HPDE6-E6E7 (cell line): ENCODE results near the gene TMEM259.

Source experiments
- DNase-seq: peaks from one replicate; pipeline ENCODE4 v3.0.0; 2011; ENCODE audit warnings: missing footprints; ENCODE audit errors: extremely low spot score

Gene TMEM259

GRCh38 chr19:1020868-1021425 is at the start of gene TMEM259:
Gene TMEM259 (minus strand): TSS chr19:1021123. CDS start chr19:1020996, 127 bp downstream.
- DNase-seq = peak; percentile 88

GRCh38 chr19:1070576-1070930 is 49.6 kb upstream of the TMEM259 start:
- no peak for DNase-seq

GRCh38 chr19:1069009-1069779 is 48.3 kb upstream of the TMEM259 start:
- no peak for DNase-seq

- no peak for DNase-seq
Measured at GRCh38 chr19:1068009-1069001, 47.4 kb upstream of the TMEM259 start.

- no peak for DNase-seq
Measured at GRCh38 chr19:1067341-1067957, 46.5 kb upstream of the TMEM259 start.

- no peak for DNase-seq
Measured at GRCh38 chr19:1066748-1067340, 45.9 kb upstream of the TMEM259 start, which contains the start of gene ARHGAP45. Gene ARHGAP45 (plus strand): TSS chr19:1067167. CDS start chr19:1067406, 239 bp downstream.

GRCh38 chr19:1066251-1066747 is 45.4 kb upstream of the TMEM259 start:
- DNase-seq = no peak

GRCh38 chr19:1065606-1066109 is 44.7 kb upstream of the TMEM259 start:
- no peak for DNase-seq

GRCh38 chr19:1064661-1065605 is 44.0 kb upstream of the TMEM259 start:
- DNase-seq = peak; percentile 67

- DNase-seq = no peak
Measured at GRCh38 chr19:1063909-1064660, 43.2 kb upstream of the TMEM259 start.

- no peak for DNase-seq
Measured at GRCh38 chr19:1063030-1063908, 42.3 kb upstream of the TMEM259 start.

GRCh38 chr19:1062387-1063029 is 41.6 kb upstream of the TMEM259 start:
- no peak for DNase-seq

- no peak for DNase-seq
Measured at GRCh38 chr19:1061987-1062386, 41.1 kb upstream of the TMEM259 start.

- no peak for DNase-seq
Measured at GRCh38 chr19:1060689-1061088, 39.8 kb upstream of the TMEM259 start.

GRCh38 chr19:1058112-1058511 is 37.2 kb upstream of the TMEM259 start:
- no peak for DNase-seq

- DNase-seq = no peak
Measured at GRCh38 chr19:1057176-1057855, 36.4 kb upstream of the TMEM259 start.
